Smooth muscle cell (in vitro differentiated cells): Measurements from ENCODE around the gene SUSD5. TPM values are rescaled to one million over a fixed set of nuclear protein-coding genes. Genes with fewer than 3 reads are reported as not detected.

Experiments used
- DNase-seq: peaks from one replicate; lab custom pipeline; 2025; ENCODE audit not compliant: unreplicated experiment; lab: John Stamatoyannopoulos, UW
- H2AFZ ChIP-seq: fragments of 200-600 bp; sonication (generic); 2 replicates; pipeline ENCODE4 v1.6.0; 2016; ENCODE audit warnings: antibody characterized with exemption, low read depth, mild to moderate bottlenecking
- H3F3A ChIP-seq: fragments of 200-600 bp; sonication (generic); 2 replicates; pipeline ENCODE4 v1.6.0; 2017; ENCODE audit warnings: antibody characterized with exemption, low read depth
- H3K27ac ChIP-seq: fragments of 200-600 bp; sonication (generic); 2 replicates; pipeline ENCODE4 v1.5.1; 2016; ENCODE audit warnings: low read depth, mild to moderate bottlenecking
- H3K27me3 ChIP-seq: fragments of 200-600 bp; sonication (generic); 2 replicates; pipeline ENCODE4 v1.6.1; 2016; ENCODE audit warnings: low read depth, mild to moderate bottlenecking
- H3K36me3 ChIP-seq: fragments of 200-600 bp; sonication (generic); 2 replicates; pipeline ENCODE4 v1.5.1; 2016; ENCODE audit warnings: low read depth
- H3K4me1 ChIP-seq: fragments of 200-600 bp; sonication (generic); 2 replicates; pipeline ENCODE4 v1.5.1; 2016; ENCODE audit warnings: low read depth
- H3K4me2 ChIP-seq: fragments of 200-600 bp; sonication (generic); 2 replicates; pipeline ENCODE4 v1.6.0; 2016; ENCODE audit warnings: mild to moderate bottlenecking
- H3K4me3 ChIP-seq: fragments of 200-600 bp; sonication (generic); 2 replicates; pipeline ENCODE4 v1.5.1; 2016; ENCODE audit warnings: mild to moderate bottlenecking
- H3K79me2 ChIP-seq: fragments of 200-600 bp; sonication (generic); 2 replicates; pipeline ENCODE4 v1.6.0; 2016; ENCODE audit warnings: low read depth, mild to moderate bottlenecking
- H3K9ac ChIP-seq: fragments of 200-600 bp; sonication (generic); 2 replicates; pipeline ENCODE4 v1.6.0; 2016; ENCODE audit warnings: low read depth
- H3K9me3 ChIP-seq: fragments of 200-600 bp; sonication (generic); replicated peaks from 2 replicates; pipeline ENCODE4 v1.5.1; 2016; ENCODE audit warnings: low read depth
- H4K20me1 ChIP-seq: fragments of 200-600 bp; sonication (generic); 2 replicates; pipeline ENCODE4 v1.6.0; 2016; ENCODE audit warnings: low read depth
- CTCF ChIP-seq: fragments of 200-600 bp; sonication (generic); IDR thresholded peaks from 2 replicates; pipeline ENCODE4 v1.5.1; 2017; ENCODE audit warnings: borderline replicate concordance, mild to moderate bottlenecking, antibody characterized with exemption; ENCODE audit not compliant: insufficient read depth, poor library complexity, severe bottlenecking
- WGBS: methylation state at CpG from one replicate; pipeline ENCODE4 v1.1.7; 2016; ENCODE audit warnings: low lambda C conversion rate; 5-methylcytosine and 5-hydroxymethylcytosine counted together
- polyA plus RNA-seq: library from polyadenylated mRNA; unstranded; fragments of >200 nt; fragmentation: Nextera tagmentation; extraction: Ambion mirVana; gene quantifications from 2 replicates; pipeline ENCODE4 v1.2.1, GENCODE V29; 2016
- total RNA-seq: library from RNA; depleted of rRNA; stranded (reverse); fragments of >200 nt; gene quantifications from 2 replicates; pipeline ENCODE4 v1.2.3, GENCODE V29; 2014

The SUSD5 gene
- total and polyA plus RNA-seq, 2 experiments from 2014 or later = 1.4 to 1.6 TPM

- Histone ChIP-seq H3K27ac (no peak overlapping the region), H3F3A (no peaks in the 10 kb centered on the region), H3K9me3 (no peaks in the 10 kb centered on the region), H3K4me2 (no peak overlapping the region), H4K20me1 (no peaks in the 10 kb centered on the region), H3K79me2 (no peaks in the 10 kb centered on the region), H3K4me1 (peaks cover 7% of the 10 kb centered on the region), H3K27me3 (no peaks in the 10 kb centered on the region), H3K36me3 (peaks cover 5% of the 10 kb centered on the region), H3K4me3 (no peak overlapping the region), H2AFZ (no peak overlapping the region), H3K9ac (no peak overlapping the region)
- TF ChIP-seq CTCF = no peak
- DNase-seq = no peak
- 87% methylated on average over 9 of the region's 9 CpGs for WGBS
These were observed 72.6 kb downstream of the SUSD5 start for GRCh38 chr3:33145901-33146580.

- Histone ChIP-seq H3K36me3 (peaks cover 5% of the 10 kb centered on the region), H3K9me3 (no peaks in the 10 kb centered on the region), H3F3A (no peaks in the 10 kb centered on the region), H3K4me2 (no peak overlapping the region), H3K27me3 (no peaks in the 10 kb centered on the region), H4K20me1 (no peaks in the 10 kb centered on the region), H3K4me3 (no peak overlapping the region), H3K4me1 (peaks cover 12% of the 10 kb centered on the region), H3K9ac (no peak overlapping the region), H3K79me2 (no peaks in the 10 kb centered on the region), H2AFZ (no peak overlapping the region), H3K27ac (no peak overlapping the region)
- TF ChIP-seq CTCF = no peak
- 94% methylated on average over 16 of the region's 16 CpGs for WGBS
- DNase-seq = no peak
These were observed 73.2 kb downstream of the SUSD5 start for GRCh38 chr3:33145221-33145900.

GRCh38 chr3:33144433-33144832, 74.2 kb downstream of the SUSD5 start:
- H3K4me3 ChIP-seq = no peak overlapping the region
- no peaks in the 10 kb centered on the region for H3K79me2 ChIP-seq
- H3K4me1 ChIP-seq = peaks cover 15% of the 10 kb centered on the region
- H3K36me3 ChIP-seq = peaks cover 5% of the 10 kb centered on the region
- no peak overlapping the region for H3K9ac ChIP-seq
- H4K20me1 ChIP-seq = no peaks in the 10 kb centered on the region
- peak; percentile 30 for TF ChIP-seq CTCF
- no peak overlapping the region for H2AFZ ChIP-seq
- 29% methylated on average over 1 of the region's 1 CpG for WGBS
- H3K27me3 ChIP-seq = no peaks in the 10 kb centered on the region
- H3K9me3 ChIP-seq = no peaks in the 10 kb centered on the region
- H3F3A ChIP-seq = peaks cover 2% of the 10 kb centered on the region
- H3K27ac ChIP-seq = no peak overlapping the region
- H3K4me2 ChIP-seq = no peak overlapping the region
- no peak for DNase-seq

GRCh38 chr3:33141006-33141405, 77.6 kb downstream of the SUSD5 start:
- DNase-seq = no peak
- H3K4me1 ChIP-seq = peaks cover 8% of the 10 kb centered on the region
- no peak for TF ChIP-seq CTCF

More at GRCh38 chr3:33141006-33141405, 77.6 kb downstream of the SUSD5 start:
- H3K4me3 ChIP-seq = no peak overlapping the region
- H3K27me3 ChIP-seq = no peaks in the 10 kb centered on the region
- peak overlapping the region; percentile 93 for H3K27ac ChIP-seq
- H3K9ac ChIP-seq = no peak overlapping the region
- H3K4me2 ChIP-seq = peak overlapping the region; percentile 67
- H3F3A ChIP-seq = peaks cover 12% of the 10 kb centered on the region
- H3K36me3 ChIP-seq = peaks cover 5% of the 10 kb centered on the region
- no peaks in the 10 kb centered on the region for H4K20me1 ChIP-seq
- no peak overlapping the region for H2AFZ ChIP-seq
- no peaks in the 10 kb centered on the region for H3K9me3 ChIP-seq
- H3K79me2 ChIP-seq = no peaks in the 10 kb centered on the region
- WGBS = 35% methylated on average over 3 of the region's 3 CpGs
